Suppressor macrophage treated with lipopolysaccharide for 4 hours (primary cell): ENCODE data around the gene SDF4.

ENCODE experiments used
- DNase-seq: peaks from one replicate; pipeline ENCODE4 v3.0.0-alpha.2; 2020

The SDF4 gene

DNA sequence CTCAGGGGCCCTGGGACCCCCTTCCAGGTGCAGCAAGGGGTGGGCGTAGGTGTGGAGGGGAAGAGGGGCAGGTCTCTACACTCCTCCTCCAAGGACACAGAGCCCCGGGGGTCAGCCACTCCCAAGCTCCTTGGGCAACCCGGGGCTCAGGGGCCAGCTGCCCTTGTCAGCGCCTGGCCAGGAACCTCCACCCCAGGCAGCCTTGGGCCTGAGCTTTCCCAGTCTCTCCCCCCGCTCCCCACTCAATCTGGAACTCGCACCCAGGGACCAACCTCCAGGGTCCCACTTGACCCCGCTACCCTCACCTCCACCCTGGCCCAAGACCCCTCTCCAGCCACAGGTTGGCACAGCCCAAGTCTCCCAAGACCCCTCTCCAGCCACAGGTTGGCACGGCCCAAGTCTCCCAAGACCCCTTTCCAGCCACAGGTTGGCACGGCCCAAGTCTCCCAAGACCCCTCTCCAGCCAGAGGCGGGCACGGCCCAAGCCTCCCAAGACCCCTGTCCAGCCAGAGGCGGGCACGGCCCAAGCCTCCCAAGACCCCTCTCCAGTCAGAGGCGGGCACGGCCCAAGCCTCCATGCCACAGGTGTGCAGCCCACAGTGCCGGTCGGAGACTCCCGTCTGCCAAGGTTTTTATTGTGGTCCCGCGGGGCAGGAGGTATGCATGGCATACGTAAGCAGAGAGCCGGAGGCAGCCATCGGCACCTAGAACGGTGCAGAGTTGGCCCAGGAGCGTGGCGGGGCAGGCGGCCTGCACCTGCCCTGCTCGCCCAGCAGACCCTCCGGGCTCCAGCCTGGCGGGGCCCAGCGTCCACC is 20.9 kb downstream of the SDF4 start:
- DNase-seq, result no peak

DNA sequence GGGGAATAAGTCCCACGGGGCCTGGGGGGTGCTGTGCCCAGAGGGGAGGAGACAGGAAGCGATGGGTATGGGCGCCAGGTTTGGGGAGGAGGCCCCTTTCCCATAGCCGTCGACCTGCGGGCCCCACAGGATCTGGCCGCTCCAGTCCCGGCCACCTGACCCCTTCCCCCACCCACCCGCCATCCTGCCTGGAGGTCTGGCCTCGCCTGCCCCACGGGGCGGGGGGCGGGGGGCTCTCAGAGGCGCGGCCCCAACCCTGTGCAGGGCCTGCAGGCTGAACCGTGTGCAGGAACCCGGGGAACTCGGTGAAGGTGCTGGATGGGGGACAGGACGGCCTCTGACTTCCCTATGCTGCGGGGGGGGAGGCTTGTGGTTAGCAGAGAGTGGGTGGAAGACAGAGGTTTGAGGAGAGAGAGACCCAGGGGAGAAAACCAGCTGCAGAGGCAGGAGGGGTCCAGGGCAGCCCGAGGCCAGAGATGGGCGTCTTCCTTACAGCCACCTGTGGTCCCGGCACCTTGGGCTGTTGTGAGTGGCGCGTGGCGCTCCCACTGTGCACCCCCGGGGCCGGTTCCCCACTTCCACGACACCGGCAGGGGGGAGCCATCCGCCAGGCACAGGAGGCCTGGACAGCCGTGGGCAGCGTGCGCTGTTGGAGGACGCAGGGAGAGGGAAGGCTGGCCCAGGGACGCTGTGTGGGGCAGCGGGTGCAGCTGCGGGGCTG is 22.9 kb downstream of the SDF4 start:
- DNase-seq, result no peak

DNA sequence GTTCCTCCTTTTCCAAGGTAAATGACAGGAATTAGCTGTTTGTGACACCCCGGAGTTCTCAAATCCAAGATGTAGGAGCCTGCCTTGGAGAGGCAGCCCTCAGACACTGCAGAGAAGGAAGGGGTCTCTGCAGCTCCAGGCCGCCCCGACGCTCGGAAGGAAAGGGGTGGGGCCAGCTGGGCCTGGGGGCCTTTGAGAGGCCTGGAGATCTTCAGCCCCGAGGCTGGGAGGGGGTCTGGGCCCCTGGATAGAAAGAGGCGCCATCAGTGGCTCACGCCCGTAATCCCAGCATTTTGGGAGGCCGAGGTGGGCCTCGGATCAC is 24.3 kb downstream of the SDF4 start:
- no peak for DNase-seq

DNA sequence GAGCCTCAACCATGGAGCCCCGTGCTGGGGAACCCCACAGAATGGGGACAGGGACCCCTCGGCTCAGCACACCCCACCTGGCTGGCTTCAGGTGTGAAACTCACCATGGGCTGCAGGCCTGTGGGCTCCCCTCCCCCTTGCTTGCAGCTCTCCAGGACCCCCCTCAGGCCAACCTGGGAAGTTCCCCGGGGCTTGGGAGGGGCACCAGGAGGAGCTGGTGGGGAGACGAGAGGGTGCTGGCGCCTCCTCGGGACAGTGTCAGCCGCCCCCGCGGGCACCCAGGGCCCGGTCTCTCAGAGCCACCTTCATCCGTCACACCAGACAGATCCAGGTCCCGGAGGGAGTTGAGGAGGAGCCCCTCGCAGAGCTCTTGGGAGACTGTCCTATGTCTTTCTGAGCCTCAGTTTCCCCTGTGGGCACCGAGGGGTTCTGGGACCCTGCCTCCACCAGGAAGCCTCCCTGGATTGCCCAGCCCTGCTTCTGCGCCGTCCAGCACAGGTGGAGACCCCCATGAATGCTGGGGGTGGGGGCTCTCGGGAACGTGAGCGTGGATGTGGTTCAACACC is 24.8 kb downstream of the SDF4 start:
- no peak for DNase-seq

DNA sequence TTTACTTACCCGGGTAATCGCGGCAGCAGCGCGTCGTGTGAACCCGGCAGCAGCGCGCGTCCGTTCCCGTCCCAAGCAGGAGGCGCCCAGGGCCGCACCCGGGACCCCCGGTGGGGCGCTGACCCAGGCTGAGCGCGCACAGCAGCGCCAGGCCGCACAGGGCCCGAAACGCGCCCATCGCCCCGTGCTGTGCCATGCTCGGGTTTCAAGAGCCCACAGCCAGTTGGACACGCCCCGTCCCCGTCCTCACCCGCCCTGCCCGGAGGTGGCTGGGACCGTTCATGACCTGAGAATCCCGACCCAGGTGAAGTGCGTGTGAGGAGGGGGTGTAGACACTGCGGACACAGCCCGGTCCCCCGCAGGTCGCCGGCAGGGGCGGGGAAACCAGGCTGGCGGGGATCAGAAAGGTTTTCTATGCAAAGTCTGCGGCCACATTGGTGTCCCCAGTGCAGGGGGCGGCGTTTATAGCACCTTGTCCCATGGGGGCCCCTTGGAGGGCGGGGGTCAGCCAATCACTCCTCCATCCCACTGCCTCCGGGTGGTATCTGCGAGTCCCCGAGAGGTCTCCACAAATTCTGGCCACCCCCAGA is 25.3 kb downstream of the SDF4 start, which contains the start of gene TNFRSF18:
TNFRSF18 (minus strand) TSS at position 217 of the 590 bp plus-strand sequence; CDS start at position 196, 21 bp downstream.
- DNase-seq, result no peak

DNA sequence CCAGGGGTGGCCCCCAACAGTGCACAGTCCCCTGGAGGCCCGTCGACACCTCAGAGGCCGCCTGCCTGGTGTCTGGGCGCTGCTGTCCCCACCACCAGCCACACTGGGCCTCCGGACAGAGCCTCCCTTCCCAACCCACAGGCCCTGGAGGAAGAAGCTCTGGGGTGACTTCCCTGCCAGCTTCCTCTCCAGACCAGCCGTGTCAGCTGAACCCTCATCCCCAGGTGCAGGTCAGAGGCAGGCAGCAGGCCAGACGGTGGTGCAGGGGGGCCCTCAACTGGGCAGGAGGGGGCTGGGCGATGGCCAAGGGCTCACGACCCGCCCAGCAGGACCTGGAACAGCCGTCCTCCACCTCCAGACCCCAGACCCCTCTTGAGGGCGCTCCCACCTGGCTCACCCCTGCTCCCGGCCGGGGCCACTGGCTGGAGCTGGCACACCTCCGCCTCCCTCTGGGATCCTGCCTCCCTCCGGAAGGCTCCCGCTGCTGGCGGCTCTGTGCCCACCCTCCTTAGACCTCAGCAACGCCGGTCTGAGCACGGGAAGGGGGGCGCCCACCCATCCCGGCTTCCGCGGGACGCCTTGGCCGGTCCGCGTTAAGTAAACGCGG is 25.9 kb downstream of the SDF4 start:
- no peak for DNase-seq

DNA sequence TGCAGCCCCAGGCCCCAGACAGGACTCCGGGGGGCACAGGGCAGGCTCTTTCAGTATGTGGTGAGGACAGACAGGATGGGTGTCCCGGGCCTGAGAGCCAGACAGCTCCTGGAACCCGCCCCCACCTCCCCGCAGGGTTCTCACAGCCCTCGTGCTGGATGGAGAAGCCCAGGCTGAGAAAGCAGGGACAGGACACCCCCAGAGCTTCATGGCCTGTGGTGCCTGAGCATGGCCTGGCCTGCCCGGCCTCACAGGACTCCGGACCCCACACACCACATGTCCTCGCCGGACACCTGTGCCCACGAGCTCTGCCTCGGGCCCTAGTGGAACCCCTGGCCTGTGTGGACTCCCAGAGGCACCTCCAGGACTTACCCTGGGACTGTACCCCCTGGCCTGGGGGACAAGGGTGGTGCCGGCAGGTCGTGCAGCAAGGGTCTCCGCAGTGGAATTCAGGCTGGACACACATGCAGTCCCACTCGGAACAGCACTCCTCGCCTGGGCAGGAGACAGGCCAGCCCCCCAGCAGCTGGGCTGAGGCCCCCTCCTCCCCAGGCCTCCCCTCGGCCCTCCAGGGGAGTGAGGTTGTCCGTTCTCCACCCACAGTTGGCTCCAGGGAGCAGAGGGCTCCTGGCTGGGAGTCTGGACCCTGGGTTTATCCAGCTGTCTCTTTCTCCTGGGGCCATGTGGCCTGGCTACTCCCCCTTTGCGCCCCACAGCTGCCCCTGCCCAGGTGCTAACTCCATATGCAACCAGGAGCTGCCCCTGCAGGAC is 26.6 kb downstream of the SDF4 start:
- no peak for DNase-seq

DNA sequence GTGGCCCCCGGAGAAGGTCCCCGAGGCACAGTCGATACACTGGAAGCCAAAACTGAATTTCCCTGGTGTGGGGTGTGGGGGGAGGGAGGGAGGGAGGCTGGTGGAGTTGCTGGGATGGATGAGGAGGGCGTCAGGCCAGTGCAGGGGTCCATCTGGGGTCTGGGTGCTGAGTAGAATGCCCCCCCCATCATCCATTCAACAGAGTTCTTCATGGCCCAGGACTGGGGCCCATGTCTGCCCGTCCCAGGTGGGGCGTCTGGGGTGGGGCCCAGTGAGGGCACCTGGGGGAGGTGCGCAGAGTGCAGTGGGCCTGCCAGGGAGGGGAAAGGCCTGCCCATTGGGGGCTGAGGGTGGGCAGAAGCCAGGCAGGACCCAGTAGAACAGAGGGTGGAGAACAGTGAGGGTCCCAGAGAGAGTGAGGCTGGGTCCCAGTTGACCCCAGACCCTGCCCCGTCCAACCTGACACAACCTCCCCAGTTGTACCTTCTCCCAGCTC is 27.3 kb downstream of the SDF4 start:
- DNase-seq, result no peak

DNA sequence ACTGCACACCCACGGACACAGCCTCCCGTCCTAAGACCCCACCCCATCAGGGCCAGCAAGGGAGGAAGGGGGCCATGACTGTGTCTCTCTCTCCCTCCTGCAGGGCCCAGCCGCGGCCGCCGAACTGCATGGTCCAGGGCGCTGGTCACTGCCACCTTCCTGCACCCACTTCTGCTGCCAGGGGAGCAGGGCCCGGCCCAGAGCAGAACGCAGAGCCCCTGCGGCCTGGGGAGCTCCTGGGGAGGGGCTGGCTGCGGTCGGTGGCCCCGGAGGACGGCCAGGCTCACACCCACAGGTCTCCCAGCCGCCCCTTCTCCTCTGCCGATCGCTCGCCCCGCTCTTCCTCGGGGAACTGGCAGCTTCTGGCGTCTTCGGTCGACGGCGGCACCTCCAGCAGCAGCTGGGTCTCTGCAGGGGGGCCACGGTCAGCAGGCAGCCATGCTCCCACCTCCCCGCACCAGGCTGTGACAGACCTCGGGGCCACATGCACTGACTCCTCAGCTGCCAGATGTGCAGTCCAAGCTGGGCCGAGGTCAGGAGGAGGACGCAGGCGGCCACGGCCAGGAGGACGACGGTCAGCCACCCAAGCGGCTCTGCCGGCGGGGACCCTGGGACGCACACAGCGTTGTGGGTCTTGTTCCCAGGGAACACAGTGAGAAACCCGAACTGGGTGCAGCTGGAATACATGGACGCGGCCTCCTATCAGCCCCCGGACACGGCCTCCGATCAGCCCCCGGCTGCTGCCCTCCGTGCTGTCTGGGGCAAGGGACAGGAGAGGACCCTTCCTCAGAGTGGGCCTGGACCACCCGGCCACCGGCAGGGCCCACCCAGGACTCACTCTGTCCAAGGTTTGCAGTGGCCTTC is 28.0 kb downstream of the SDF4 start:
- no peak for DNase-seq

DNA sequence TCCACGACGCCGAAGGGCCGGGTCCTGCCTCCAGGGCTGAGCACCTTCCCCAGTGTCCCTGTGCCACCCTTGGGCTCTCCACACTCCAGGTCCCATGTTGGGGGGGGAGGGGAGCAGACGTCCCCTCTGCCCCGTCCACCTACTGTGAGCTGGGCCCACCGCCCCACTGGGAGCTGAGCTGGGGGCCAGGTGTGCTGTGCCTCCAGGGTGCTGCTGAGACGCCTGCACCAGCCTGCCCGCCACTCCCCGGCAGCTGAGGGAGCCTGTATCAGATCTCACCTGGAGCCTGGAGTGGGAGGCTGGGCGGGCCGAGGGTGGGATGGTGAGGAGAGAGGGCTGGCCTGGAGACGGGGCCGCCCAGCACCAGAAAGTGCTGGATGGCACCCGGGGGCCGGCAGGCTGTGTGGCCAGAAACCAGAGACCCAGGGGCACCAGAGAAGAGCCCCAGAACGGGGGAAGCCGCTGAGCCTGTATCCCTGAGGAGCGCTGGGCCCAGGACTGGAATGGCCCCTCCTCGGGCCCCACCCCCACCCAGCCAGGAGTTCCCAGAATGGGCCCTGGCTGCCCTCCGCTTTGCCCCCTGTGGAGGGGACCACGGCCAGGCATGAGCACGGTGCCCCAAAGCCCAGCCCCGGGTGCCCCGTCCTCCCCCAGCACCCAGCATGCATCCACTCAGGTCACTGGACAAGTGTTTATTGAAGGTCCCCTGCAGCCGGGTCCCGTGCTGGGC is 28.8 kb downstream of the SDF4 start:
- no peak for DNase-seq

DNA sequence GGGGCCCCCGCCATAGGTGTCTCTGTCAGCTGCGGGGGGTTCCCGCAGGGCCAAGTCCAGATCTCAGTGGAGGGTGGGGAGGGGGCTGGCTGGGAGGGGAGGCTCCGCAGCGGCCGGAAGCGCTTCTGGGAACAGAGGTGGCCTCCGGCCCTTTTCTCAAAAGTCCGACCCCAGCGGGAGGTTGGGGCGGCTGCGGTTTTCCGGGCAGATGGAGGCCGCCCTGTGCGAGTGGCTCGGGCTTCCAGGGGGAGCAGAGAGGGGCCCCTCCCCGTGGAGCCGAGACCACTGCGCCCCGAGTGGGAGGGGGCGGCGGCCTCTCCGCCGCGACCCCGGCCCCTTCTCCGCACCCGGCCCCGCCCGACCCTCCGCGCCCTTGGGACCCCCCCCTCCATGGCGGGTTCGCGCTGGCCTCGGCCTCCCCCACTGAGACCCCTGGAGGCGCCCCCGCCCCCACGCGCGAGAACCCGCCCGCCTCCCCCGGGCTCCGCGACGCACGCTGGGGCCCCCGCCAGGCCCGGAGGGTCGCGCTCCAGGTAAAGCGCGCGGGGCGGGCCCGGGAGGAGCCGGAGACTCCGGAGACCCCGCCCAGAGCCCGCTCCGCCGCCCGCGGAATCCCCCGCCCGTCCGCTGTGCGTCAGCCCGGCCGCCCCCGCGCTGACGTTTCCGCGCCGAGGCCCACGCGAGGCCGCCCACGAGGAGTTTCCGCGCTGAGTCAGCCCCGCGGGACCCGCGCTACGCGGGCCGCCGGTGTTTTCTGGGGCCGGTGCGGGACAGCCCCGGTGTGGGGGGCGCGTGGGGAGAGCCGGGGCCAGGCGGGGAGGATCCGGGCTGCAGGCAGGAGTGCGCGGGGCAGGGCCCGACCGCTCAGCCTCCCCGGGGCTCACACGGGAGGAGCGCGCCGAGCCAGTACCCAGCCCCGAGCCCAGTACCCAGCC is 30.7 kb downstream of the SDF4 start:
- peak; percentile 92 for DNase-seq

DNA sequence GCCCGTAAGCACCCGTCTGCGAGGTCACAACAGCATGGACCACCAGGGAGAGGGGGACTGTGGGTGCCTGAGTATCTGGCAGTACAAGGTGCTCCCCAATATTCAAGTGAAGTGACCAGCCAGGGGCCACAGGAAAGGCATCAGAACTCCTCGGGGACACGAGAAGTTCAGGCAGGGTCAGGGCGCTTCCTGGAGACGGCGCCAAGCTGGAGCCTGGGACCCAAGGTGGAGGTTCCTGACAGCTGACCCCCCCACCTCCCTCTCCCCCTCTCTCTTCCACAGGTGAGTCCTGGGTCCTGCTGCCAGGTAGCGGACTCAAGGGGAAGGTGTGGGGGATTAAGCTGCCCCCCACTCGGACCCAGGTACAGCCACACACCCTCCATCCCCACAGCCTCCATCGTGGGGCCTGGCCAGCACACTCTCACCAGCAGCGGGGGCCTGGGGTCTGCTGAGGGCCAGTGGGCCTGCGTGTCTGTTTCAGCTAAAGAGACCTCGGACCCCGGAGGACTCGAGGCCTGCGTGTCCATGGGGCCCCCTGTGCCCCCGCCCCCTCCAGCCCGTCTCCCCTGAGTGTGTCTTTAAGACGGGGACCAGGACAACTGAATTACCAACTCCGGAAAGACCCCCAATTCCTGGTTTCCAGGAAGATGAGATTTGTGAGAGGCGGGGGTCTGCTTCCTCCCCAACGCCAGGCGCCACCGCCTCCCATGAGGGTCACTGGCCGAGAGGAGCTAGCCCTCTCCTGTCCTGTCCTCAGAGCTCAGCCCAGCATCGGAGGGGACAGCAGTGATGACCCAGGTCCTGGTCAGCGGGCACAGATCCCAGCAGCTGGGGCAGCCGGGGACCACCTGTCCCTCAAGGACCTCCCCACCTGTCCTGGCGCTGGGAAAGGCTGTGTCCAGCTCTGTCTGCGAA is 31.6 kb downstream of the SDF4 start:
- DNase-seq, result no peak

DNA sequence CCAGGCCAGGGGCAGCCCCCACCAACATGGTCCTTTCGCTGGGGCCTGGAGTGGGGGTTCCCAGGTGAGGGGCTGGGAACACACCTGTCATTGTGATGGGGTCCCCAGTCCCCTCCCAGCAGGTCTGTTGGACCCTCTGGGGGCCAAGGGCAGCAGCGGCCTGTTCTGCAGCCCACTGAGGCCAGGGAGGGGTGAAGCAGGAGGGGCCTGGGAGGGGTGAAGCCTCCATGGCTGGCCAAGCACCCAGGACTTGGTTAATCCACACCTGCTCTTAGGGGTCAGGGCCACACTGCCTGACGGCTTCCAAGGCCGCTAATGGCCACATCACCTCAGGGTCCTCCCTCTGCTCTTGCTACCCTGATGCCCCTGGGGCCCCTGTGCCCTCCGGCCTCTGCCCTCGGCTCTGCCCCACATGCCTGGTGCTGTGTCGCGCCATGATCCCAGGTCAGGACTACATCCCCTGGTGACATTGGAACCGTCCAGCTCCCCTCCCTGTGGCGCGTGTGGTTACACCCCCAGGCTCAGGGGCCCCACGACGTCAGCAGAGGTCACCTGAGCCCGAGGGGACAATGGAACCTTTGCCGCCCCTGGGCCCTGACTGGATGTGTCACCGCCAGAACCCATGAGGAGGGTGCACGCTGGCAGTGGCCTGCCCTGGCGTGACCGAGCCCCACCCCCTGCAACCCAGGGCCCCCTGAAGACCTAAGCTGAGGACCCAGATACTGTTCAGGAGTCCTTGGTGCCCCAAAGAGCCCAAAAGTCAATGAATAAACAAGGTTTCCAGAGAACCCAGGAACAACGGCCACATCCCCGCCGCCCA is 32.5 kb downstream of the SDF4 start:
- no peak for DNase-seq

DNA sequence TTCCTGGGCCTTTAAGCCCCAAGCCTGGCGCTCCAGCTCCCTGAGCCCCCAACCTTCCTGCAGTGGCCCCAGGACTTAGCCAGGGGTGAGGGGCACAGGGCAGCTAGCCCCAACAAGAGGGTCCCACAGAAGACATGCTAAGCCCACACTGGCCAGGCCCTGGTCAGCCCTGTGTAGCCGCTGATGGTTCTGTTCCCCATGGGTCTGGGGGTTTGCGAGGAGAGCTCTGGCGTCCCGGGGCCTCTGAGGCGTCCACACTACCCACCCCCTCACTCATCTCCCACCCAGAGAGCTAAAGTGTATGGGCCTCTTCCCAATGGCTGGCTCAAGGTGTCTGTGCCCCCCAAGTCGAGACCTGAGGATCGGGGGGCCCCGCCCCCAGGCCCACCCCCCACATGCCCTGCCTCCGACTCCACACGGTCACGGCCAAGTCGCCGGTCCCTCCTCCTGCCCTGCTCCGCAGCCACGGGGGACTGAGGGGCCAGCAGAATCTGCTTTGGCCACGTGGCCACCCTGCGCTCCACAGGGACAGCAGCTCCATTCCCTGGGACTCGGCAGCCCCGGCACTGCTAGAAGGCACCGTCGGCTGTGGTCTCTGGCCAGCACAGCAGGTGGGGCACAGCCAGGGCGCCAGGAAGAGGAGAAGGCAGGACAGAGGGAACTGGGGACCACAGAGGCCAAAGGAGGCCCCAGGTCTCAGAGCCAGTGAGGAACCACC is 33.2 kb downstream of the SDF4 start:
- no peak for DNase-seq

DNA sequence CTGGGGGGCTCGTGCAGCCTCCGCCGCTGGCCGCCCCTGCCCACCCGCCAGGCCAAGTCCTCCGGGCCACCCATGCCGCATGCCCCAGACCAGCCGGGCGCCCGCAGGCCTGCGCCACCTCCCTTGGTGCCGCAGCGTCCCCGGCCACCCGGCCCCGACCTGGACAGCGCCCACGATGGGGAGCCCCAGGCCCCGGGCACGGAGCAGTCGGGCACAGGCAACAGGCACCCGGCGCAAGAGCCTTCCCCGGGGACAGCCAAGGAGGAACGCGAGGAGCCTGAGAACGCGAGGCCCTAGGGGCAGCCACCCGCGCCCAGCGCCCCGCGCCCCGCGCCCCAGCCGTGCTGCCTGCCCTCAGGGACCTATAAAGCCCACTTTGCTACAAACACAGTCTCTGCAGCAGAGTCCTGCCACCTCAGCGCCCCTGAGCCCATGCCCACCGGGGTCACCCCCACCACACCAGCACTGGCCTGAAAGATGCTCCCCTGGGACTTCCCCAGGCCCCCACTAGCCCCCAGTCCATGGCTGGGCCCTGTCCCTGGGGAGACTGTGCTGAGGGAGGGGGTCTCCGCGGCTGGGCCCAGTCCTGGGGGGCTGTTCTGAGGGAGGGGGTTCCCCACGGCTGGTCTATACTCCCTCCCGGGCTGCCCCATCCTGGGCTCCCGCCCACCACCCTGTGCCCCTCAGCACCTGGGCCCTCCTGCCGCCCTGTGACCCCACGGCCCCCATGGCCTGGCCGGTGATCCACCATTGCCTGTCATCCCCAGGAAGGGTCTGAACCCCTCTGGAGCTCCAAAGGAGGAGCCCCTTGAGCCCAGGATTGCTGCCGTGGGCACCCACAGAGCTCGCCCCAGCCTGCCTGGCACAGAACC is 34.0 kb downstream of the SDF4 start:
- no peak for DNase-seq

DNA sequence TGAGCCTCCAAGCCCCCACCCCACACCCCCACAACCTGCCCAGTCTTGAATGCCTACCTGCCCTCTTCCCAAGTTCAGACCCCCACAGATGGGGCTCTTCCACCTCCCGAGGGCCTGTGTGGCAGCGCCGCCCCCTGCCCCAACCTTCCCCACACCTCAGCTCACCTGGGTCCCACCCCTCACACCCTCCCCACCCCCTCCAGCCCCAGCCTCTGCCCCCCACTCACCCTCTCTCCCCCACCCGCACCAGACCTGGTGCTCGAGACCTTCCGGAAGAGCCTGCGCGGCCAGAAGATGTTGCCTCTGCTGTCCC is 34.7 kb downstream of the SDF4 start:
- DNase-seq, result no peak
